HG03432 (cell line): Measurements from ENCODE around the gene TOMM7.
"Not testable (repeated sequence)": the region's sequence is repeated elsewhere in the genome, so short reads cannot be mapped to it uniquely, and the experiment has no call there.

Source experiments
- ATAC-seq: cut with Tn5 transposase; IDR thresholded peaks from one replicate; pipeline ENCODE4 v1.9.1; 2021; ENCODE audit warnings: mild to moderate bottlenecking, moderate library complexity; ENCODE audit not compliant: unreplicated experiment

Gene TOMM7

GRCh38 chr7:22854158-22855048 lies 31.8 kb upstream of the TOMM7 start:
- ATAC-seq, result peak; percentile 83

DNA sequence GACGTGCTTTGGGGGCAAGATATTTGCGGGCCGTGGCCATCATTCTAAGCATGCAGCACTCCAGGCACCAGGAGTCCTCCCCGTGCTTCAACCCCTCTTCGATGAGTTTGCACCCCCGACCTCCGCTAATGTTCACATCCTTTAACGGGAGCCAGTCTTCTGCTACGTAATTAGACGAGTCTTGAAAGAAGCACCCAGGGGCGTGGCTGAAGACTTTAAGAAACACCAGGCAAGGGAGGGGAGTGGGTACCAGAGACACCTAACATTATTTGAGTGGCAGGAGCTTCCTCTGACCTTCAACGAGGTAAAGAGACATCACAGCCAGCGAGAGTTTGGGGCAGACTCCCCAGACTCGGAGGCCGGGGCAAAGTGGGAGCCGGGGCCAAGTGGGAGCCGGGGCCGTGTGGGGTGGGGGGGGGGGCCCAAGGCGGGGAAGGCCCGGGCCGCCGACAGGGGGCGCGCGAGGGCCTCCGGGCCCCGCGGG lies 31.1 kb upstream of the TOMM7 start:
- peak; percentile 22 for ATAC-seq

DNA sequence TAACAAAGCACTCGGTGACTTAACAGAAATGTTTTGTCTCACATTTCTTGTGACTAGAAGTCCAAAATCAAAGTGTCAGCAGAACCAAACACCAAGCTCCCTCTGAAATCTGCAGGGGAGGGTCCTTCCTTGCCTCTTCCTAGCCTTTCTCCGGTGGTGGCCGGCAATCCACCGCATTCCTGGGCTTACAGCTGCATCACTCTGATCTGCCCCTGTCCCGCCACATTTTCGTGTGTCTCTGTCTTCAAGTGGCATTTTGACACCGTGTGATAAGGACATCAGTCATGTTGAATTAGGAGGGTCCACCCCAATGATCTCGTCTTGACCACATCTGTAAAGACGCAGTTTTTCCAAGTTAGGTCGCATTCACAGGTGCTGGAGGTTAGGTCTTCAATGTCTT lies 30.5 kb upstream of the TOMM7 start:
- no peak for ATAC-seq

- no peak for ATAC-seq
Measured at GRCh38 chr7:22851145-22851544, 28.5 kb upstream of the TOMM7 start.

GRCh38 chr7:22850394-22850793 lies 27.7 kb upstream of the TOMM7 start:
- not testable (repeated sequence) for ATAC-seq

DNA sequence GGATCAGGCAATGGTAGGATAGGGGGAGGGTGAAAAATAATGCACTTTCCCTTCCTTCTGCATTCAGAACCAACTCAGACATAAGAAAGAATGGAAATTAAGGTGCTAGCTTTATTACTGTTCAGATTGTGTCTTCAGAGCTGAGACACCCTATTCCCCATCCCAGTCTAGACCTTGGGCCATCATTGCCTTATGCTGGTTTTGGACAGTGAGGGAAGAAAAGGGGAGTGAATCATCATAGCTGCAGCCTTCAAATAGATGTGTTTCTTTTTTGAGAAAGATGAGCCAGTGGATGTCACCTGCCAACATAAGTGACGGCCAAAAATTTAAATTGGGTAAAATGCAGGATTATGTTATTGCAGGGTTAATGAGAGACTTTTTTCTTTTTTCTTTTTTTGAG lies 27.0 kb upstream of the TOMM7 start:
- ATAC-seq, result no peak

GRCh38 chr7:22849172-22849571 lies 26.5 kb upstream of the TOMM7 start:
- ATAC-seq, result no peak

DNA sequence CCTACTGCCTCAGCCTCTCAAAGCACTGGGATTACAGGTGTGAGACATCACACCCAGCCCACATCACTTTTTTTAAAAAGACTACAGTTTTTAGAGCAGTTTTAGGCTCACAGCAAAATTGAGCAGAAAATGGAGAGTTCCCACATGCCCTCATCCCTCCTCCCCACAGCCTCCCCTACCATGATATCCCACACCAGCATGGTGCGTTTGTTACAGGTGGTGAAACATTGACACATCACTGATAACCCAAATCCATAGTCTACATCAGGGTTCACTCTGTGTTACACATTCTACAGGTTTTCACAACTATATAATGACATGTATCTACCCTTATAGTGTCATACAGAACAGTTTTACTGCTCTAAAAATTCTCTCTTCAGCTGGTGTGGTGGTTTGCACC lies 24.3 kb upstream of the TOMM7 start:
- ATAC-seq, result no peak

DNA sequence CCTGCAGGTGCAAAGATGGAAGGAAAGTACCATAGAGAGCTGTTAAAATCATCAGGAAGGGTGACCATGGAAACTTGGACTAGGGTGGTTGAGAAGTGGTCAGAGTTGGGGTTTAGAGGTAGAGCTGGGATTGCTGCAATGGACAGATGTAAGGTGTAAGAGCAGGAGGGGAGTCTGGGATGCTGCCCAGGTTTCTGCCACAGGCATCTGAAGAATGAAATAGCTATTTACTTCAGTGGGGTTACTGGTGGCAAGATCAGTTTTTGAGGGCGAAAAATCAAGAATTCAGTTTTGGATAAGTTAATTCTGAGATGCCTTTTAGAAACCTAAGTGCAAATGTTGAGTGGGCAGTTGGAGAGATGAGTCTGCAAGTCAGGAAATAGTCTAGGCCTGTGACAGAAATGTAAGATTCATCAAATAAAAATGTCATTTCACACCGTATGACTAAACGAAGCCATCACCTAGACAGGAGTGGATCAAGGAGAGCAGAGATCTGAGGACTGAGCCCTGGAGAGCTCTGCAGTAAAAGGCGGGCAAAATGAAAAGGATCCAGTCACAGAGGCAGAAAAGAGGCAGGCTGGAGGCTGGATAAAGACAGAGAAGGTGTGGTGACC lies 22.7 kb upstream of the TOMM7 start:
- ATAC-seq, result no peak

- ATAC-seq, result no peak
Measured at GRCh38 chr7:22843681-22844309, 21.1 kb upstream of the TOMM7 start.

DNA sequence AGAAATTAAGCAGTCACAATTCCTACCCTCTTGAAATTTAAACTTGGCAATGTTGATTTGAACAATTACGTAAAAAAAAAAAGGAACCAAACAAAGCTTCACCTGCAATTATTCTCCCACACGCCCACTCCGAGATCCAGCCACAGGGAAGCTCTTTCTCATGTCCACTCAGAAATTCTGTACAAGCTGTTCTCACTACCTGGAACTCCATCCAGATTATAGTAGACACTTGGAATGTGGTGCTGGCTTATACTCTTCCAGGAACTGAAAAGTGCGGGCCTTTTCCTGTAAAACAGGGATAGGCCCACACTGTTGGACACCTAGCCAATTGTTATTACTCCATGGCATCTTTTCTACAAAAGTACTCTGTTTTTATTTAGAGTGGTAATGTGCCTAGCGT lies 20.3 kb upstream of the TOMM7 start:
- ATAC-seq, result no peak

- ATAC-seq, result no peak
Measured at GRCh38 chr7:22842383-22842941, 19.8 kb upstream of the TOMM7 start.

- ATAC-seq, result no peak
Measured at GRCh38 chr7:22841954-22842353, 19.3 kb upstream of the TOMM7 start.

GRCh38 chr7:22837308-22837707 lies 14.7 kb upstream of the TOMM7 start:
- no peak for ATAC-seq

DNA sequence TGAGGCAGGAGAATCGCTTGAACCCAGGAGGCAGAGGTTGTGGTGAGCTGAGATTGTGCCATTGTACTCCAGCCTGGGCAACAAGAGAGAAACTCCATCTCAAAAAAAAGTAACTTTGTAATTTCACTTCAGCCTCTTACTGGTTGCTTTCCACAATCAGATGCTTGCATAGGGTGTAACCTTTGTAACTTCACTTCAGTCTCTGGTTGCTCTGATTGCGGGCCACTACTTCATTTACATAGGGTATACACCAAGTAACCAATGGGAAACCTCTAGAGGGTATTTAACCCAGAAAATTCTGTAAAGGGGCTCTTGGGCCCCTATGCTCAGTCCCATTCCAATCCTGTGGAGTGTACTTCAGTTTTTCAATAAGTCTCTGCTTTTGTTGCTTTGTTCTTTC lies 13.9 kb upstream of the TOMM7 start:
- ATAC-seq, result not testable (repeated sequence)

GRCh38 chr7:22833957-22834356 lies 11.3 kb upstream of the TOMM7 start:
- ATAC-seq, result no peak

GRCh38 chr7:22833113-22833855 lies 10.6 kb upstream of the TOMM7 start:
- no peak for ATAC-seq

DNA sequence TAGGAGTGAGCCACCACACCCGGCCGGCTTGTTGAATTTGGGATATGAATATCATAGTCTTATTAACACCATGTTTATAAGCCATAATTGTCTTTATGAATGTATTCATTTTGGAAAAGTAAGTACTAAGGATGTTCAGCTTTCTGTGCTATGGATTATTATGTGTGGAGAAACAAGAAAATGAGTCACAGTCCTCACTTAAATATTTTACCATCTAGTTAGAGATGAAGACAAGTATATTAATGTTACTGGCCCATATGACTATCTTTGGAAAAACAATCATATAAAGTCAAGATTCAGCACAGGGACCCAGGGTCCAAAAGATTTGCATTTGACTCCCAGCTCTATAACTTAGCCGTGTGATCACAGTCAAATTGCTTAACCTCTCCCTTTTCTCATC lies 9.8 kb upstream of the TOMM7 start:
- no peak for ATAC-seq

DNA sequence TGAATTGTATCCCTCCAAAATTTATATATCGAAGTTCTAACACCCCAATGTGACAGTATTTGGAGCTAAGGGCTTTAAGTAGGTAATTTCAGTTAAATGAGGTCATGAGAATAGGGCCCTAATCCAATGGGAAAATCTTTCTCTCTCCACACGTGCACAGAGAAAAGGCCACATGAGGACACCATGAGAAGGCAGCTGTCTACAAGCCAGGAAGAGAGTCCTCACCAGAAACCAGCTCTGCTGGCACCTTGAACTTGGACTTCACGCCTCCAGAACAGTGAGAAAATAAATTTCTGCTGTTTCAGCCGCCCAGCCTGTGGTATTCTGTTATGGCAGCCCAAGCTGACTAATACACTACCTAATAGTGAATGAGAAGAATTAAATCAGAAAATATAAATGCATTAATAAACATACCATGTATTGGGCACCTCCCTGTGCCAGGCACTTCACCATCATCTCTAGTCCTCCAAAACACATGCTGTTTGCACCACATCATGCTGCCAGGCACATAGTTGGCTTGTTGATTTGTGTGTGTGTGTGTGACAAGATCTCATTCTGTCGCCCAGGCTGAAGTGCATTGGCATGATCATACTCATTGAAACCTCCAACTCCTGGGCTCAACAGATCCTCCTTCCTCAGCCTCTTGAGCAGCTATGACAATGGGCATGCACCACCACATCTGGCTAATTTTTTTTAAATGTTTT lies 9.1 kb upstream of the TOMM7 start:
- ATAC-seq, result no peak

DNA sequence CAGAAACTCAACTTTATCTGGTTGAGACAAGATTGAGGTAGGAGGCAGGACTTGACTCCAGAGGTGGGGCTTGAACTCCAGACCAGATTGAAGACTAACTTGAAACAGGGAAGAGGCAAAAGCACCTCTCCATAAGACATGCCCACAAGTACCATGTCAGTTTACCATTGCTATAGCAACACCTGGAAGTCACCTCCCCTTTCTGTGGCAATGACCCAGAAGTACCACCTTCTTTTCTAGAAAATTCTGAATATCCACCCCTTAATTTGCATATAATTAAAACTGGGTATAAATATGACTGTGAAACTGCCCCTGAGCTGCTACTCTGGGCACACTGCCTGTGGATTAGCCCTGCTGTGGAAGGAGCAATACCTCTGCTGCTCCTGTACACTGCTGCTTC lies 4.9 kb upstream of the TOMM7 start:
- ATAC-seq, result no peak
